ENCODE data around the gene PDIA5.

GRCh38 chr3:123140550-123140949 is 73.7 kb downstream of the PDIA5 start:
- TF ChIP-seq, protein P1, sequence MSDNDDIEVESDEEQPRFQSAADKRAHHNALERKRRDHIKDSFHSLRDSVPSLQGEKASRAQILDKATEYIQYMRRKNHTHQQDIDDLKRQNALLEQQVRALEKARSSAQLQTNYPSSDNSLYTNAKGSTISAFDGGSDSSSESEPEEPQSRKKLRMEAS (CRISPR knock-in tag; IDR thresholded peaks at IDR 0.05), result no peak
- TF ChIP-seq NFE2L1 (CRISPR knock-in tag; IDR thresholded peaks at IDR 0.05) (no peak), HMGA2 (CRISPR knock-in tag; IDR thresholded peaks at IDR 0.05) (no peak), SP1 (CRISPR knock-in tag; conservative IDR thresholded peaks at IDR 0.05) (no peak), ZNF121 (CRISPR knock-in tag; IDR thresholded peaks at IDR 0.05) (no peak), ATF1 (CRISPR knock-in tag; IDR thresholded peaks at IDR 0.05) (no peak), ATF2 (CRISPR knock-in tag; IDR thresholded peaks at IDR 0.05; ENCODE audit: borderline replicate concordance, low read depth) (no peak), NFYB (CRISPR knock-in tag; conservative IDR thresholded peaks at IDR 0.05; ENCODE audit: low read depth) (no peak), FOXP1 (CRISPR knock-in tag; IDR thresholded peaks at IDR 0.05; ENCODE audit: borderline replicate concordance) (no peak), NR2C2 (CRISPR knock-in tag; IDR thresholded peaks at IDR 0.05) (no peak), CDX4 (CRISPR knock-in tag; IDR thresholded peaks at IDR 0.05; ENCODE audit: borderline replicate concordance) (no peak)
- TF ChIP-seq, protein P2, sequence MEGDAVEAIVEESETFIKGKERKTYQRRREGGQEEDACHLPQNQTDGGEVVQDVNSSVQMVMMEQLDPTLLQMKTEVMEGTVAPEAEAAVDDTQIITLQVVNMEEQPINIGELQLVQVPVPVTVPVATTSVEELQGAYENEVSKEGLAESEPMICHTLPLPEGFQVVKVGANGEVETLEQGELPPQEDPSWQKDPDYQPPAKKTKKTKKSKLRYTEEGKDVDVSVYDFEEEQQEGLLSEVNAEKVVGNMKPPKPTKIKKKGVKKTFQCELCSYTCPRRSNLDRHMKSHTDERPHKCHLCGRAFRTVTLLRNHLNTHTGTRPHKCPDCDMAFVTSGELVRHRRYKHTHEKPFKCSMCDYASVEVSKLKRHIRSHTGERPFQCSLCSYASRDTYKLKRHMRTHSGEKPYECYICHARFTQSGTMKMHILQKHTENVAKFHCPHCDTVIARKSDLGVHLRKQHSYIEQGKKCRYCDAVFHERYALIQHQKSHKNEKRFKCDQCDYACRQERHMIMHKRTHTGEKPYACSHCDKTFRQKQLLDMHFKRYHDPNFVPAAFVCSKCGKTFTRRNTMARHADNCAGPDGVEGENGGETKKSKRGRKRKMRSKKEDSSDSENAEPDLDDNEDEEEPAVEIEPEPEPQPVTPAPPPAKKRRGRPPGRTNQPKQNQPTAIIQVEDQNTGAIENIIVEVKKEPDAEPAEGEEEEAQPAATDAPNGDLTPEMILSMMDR (IDR thresholded peaks at IDR 0.05), result no peak
- TF ChIP-seq, protein P3, sequence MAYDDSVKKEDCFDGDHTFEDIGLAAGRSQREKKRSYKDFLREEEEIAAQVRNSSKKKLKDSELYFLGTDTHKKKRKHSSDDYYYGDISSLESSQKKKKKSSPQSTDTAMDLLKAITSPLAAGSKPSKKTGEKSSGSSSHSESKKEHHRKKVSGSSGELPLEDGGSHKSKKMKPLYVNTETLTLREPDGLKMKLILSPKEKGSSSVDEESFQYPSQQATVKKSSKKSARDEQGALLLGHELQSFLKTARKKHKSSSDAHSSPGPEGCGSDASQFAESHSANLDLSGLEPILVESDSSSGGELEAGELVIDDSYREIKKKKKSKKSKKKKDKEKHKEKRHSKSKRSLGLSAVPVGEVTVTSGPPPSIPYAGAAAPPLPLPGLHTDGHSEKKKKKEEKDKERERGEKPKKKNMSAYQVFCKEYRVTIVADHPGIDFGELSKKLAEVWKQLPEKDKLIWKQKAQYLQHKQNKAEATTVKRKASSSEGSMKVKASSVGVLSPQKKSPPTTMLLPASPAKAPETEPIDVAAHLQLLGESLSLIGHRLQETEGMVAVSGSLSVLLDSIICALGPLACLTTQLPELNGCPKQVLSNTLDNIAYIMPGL (CRISPR knock-in tag; IDR thresholded peaks at IDR 0.05), result no peak
- TF ChIP-seq, protein P4, sequence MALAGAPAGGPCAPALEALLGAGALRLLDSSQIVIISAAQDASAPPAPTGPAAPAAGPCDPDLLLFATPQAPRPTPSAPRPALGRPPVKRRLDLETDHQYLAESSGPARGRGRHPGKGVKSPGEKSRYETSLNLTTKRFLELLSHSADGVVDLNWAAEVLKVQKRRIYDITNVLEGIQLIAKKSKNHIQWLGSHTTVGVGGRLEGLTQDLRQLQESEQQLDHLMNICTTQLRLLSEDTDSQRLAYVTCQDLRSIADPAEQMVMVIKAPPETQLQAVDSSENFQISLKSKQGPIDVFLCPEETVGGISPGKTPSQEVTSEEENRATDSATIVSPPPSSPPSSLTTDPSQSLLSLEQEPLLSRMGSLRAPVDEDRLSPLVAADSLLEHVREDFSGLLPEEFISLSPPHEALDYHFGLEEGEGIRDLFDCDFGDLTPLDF (CRISPR knock-in tag; IDR thresholded peaks at IDR 0.05), result no peak

Data from WTC11 (cell line).